OCI-LY7 (cell line): Measurements from ENCODE around the gene ELK4. TPM values are rescaled to one million over a fixed set of nuclear protein-coding genes. Genes with fewer than 3 reads are reported as not detected.

Experiments
- BruUV-seq: library from RNA; stranded (reverse); fragments of 400-500 nt; replicated peaks from 2 replicates; lab custom pipeline; 2021; lab: Mats Ljungman, UMichigan
- CTCF ChIA-PET: fragments of 300-600 bp; sonication (Branson Sonifier 250); formaldehyde crosslinking; loops from one replicate; lab custom pipeline; 2022; ENCODE audit warnings: antibody characterized with exemption; ENCODE audit not compliant: unreplicated experiment; lab: Charles Lee
- POLR2A ChIA-PET: fragments of 300-600 bp; sonication (Branson Sonifier 250); formaldehyde crosslinking; loops from one replicate; lab custom pipeline; 2022; ENCODE audit warnings: antibody characterized with exemption; lab: Charles Lee
- DNase-seq: peaks from one replicate; pipeline ENCODE4 v3.0.0-alpha.2; 2015; ENCODE audit warnings: low spot score
- H2AFZ ChIP-seq: fragments of 200-600 bp; sonication (generic), shearing (Covaris generic); 2 replicates; pipeline ENCODE4 v1.6.1; 2014; ENCODE audit warnings: mild to moderate bottlenecking, antibody characterized with exemption, low read length, moderate library complexity
- H3K27ac ChIP-seq: fragments of 200-600 bp; sonication (generic); 2 replicates; pipeline ENCODE4 v1.5.1; 2014; ENCODE audit warnings: mixed run types, low read depth, mild to moderate bottlenecking, moderate library complexity, low read length, inconsistent platforms; ENCODE audit not compliant: poor library complexity, severe bottlenecking
- H3K36me3 ChIP-seq: fragments of 200-600 bp; sonication (generic); 2 replicates; pipeline ENCODE4 v1.6.1; 2014; ENCODE audit warnings: mild to moderate bottlenecking, antibody characterized with exemption, low read length, moderate library complexity, mixed read lengths; ENCODE audit not compliant: insufficient read depth
- H3K4me1 ChIP-seq: fragments of 200-600 bp; sonication (generic); 2 replicates; pipeline ENCODE4 v1.5.1; 2014; ENCODE audit warnings: mild to moderate bottlenecking, low read length; ENCODE audit not compliant: insufficient read depth, poor library complexity, severe bottlenecking
- H3K4me2 ChIP-seq: fragments of 200-600 bp; sonication (generic); 2 replicates; pipeline ENCODE4 v1.6.1; 2014; ENCODE audit warnings: mild to moderate bottlenecking, low read length
- H3K4me3 ChIP-seq: fragments of 200-600 bp; sonication (generic); 2 replicates; pipeline ENCODE4 v1.5.1; 2014; ENCODE audit warnings: mild to moderate bottlenecking, low read depth, low read length; ENCODE audit not compliant: poor library complexity, severe bottlenecking
- H3K79me2 ChIP-seq: fragments of 200-600 bp; sonication (generic); 2 replicates; pipeline ENCODE4 v1.6.1; 2016; ENCODE audit warnings: low read depth, mild to moderate bottlenecking, low read length, moderate library complexity, mixed read lengths; ENCODE audit not compliant: insufficient read depth
- H3K9me2 ChIP-seq: fragments of 200-600 bp; sonication (generic); 2 replicates; pipeline ENCODE4 v1.6.1; 2016; ENCODE audit warnings: mild to moderate bottlenecking, low read length, mixed read lengths; ENCODE audit not compliant: insufficient read depth
- H3K9me3 ChIP-seq: fragments of 200-600 bp; sonication (generic); 2 replicates; pipeline ENCODE4 v1.6.1; 2014; ENCODE audit warnings: mild to moderate bottlenecking, mixed run types, low read length, mixed read lengths
- H4K20me1 ChIP-seq: fragments of 200-600 bp; sonication (generic); 2 replicates; pipeline ENCODE4 v1.6.1; 2014; ENCODE audit warnings: mild to moderate bottlenecking, antibody characterized with exemption, low read length, moderate library complexity, mixed read lengths; ENCODE audit not compliant: insufficient read depth
- CTCF ChIP-seq: fragments of 200-600 bp; sonication (generic); conservative IDR thresholded peaks from 2 replicates; pipeline ENCODE4 v1.5.1; 2014; ENCODE audit warnings: mild to moderate bottlenecking, antibody characterized with exemption, low read length, moderate library complexity, mixed read lengths
- EZH2phosphoT487 ChIP-seq: fragments of 200-600 bp; sonication (generic); IDR thresholded peaks from 2 replicates; pipeline ENCODE4 v1.6.1; 2018; ENCODE audit warnings: low read depth, borderline replicate concordance, mild to moderate bottlenecking, mixed run types, antibody characterized with exemption, low read length, moderate library complexity, mixed read lengths
- intact Hi-C: fragments of 100-400 bp; cut with micrococcal nuclease; formaldehyde crosslinking; loops from one replicate; pipeline ENCODE4 v1.10.0; 2022; ENCODE audit not compliant: unreplicated experiment
- total RNA-seq, 2 experiments: library from RNA; depleted of rRNA in 1 of 2; stranded (reverse); fragments of >200 nt in 1 of 2; shearing (Covaris generic) in 1 of 2; gene quantifications; 2 replicates each; pipeline ENCODE4 v1.2.3, GENCODE V29; 2014 to 2022

The ELK4 gene
- total RNA-seq, 2 experiments from 2014 or later = 26.4 to 88.3 TPM

GRCh38 chr1:205567716-205568115, 64.1 kb downstream of the ELK4 start:
- H3K9me3 ChIP-seq = no peaks in the 10 kb centered on the region
- intact Hi-C loops = no loop called here
- H3K9me2 ChIP-seq = no peaks in the 10 kb centered on the region
- no peaks in the 10 kb centered on the region for H3K4me1 ChIP-seq
- H4K20me1 ChIP-seq = no peaks in the 10 kb centered on the region
- no peaks in the 10 kb centered on the region for H3K79me2 ChIP-seq
- no peak overlapping the region for H2AFZ ChIP-seq
- no TSS peak for BruUV-seq
- no peaks in the 10 kb centered on the region for H3K36me3 ChIP-seq
- no peak overlapping the region for H3K4me2 ChIP-seq
- POLR2A ChIA-PET = no interaction called here
- DNase-seq = no peak
- CTCF ChIA-PET = no interaction called here
- no peak overlapping the region for H3K4me3 ChIP-seq
- no peak overlapping the region for H3K27ac ChIP-seq
- TF ChIP-seq EZH2phosphoT487 = no peak
- no peak for TF ChIP-seq CTCF

GRCh38 chr1:205565799-205566198, 66.0 kb downstream of the ELK4 start:
- no peak for DNase-seq
- no TSS peak for BruUV-seq
- Histone ChIP-seq H4K20me1 (no peaks in the 10 kb centered on the region), H3K36me3 (no peaks in the 10 kb centered on the region), H3K4me1 (no peaks in the 10 kb centered on the region), H3K9me2 (no peaks in the 10 kb centered on the region), H3K9me3 (peaks cover 14% of the 10 kb centered on the region; the same call in 1 of the 2 replicates), H3K4me3 (no peak overlapping the region), H3K79me2 (no peaks in the 10 kb centered on the region), H2AFZ (no peak overlapping the region), H3K4me2 (no peak overlapping the region), H3K27ac (no peak overlapping the region)
- TF ChIP-seq EZH2phosphoT487 (no peak), CTCF (no peak)
- ChIA-PET CTCF (interaction anchor here (0.6 kb wide), 1 partner anchor 1586 kb away, joined by 3 read pairs; no protein-coding TSS in a partner anchor), POLR2A (interaction anchor here (1.2 kb wide), 1 partner anchor 9 kb away, joined by 3 read pairs; no protein-coding TSS in a partner anchor)
- intact Hi-C loops = no loop called here

- no peak for TF ChIP-seq CTCF
- TF ChIP-seq EZH2phosphoT487 = no peak
- Histone ChIP-seq H3K4me1 (no peaks in the 10 kb centered on the region), H3K27ac (no peak overlapping the region), H3K9me2 (no peaks in the 10 kb centered on the region), H3K4me3 (no peak overlapping the region), H3K79me2 (no peaks in the 10 kb centered on the region), H3K9me3 (peaks cover 14% of the 10 kb centered on the region; the same call in 1 of the 2 replicates), H4K20me1 (no peaks in the 10 kb centered on the region), H2AFZ (no peak overlapping the region), H3K4me2 (no peak overlapping the region), H3K36me3 (no peaks in the 10 kb centered on the region)
- POLR2A ChIA-PET = no interaction called here
- no peak for DNase-seq
- CTCF ChIA-PET = no interaction called here
- no TSS peak for BruUV-seq
- intact Hi-C loops = no loop called here
Observed at GRCh38 chr1:205563927-205564441, 67.8 kb downstream of the ELK4 start.
